HL-60 (cell line): ENCODE data around the gene ATXN2L.

Experiments used
- GABPA ChIP-seq: IDR thresholded peaks from 2 replicates; pipeline ENCODE4 v1.6.1; 2012; ENCODE audit warnings: low read depth
- POLR2AphosphoS5 ChIP-seq: IDR thresholded peaks from 2 replicates; pipeline ENCODE4 v1.6.1; 2012; ENCODE audit warnings: low read depth
- SPI1 ChIP-seq: IDR thresholded peaks from 2 replicates; pipeline ENCODE4 v1.6.1; 2012; ENCODE audit warnings: low read depth, mild to moderate bottlenecking, borderline replicate concordance
- TF ChIP-seq, protein P1 (sequence below): IDR thresholded peaks from one replicate; pipeline ENCODE4 v1.5.1; 2011; ENCODE audit warnings: low read length, control low read depth, inconsistent platforms; ENCODE audit not compliant: insufficient read depth
- TF ChIP-seq, protein P2 (sequence below): IDR thresholded peaks from 2 replicates; pipeline ENCODE4 v1.6.1; 2012; ENCODE audit warnings: low read depth; ENCODE audit not compliant: insufficient replicate concordance

DNA sequence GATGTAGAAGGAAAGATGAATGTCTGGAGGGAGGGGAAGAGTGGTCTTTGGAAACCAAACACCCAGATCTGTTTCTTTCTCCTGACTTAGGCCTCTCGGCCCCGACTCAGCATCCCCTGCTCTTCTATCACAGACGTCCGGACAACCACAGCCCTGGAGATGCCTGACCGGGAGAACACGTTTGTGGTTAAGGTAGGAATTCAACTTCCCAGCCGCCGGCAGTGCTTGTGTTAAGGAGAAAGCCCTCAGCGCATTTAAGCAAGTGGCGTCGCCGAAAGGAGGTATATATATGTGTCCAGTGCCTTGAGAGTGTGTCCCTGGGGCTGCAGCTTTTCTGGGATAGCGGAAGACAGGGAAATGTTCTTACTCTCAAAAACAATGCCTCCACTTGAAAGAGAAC, 44.4 kb downstream of the ATXN2L start:
- TF ChIP-seq, protein P1, sequence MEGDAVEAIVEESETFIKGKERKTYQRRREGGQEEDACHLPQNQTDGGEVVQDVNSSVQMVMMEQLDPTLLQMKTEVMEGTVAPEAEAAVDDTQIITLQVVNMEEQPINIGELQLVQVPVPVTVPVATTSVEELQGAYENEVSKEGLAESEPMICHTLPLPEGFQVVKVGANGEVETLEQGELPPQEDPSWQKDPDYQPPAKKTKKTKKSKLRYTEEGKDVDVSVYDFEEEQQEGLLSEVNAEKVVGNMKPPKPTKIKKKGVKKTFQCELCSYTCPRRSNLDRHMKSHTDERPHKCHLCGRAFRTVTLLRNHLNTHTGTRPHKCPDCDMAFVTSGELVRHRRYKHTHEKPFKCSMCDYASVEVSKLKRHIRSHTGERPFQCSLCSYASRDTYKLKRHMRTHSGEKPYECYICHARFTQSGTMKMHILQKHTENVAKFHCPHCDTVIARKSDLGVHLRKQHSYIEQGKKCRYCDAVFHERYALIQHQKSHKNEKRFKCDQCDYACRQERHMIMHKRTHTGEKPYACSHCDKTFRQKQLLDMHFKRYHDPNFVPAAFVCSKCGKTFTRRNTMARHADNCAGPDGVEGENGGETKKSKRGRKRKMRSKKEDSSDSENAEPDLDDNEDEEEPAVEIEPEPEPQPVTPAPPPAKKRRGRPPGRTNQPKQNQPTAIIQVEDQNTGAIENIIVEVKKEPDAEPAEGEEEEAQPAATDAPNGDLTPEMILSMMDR: no peak
- TF ChIP-seq POLR2AphosphoS5 (no peak), GABPA (no peak), SPI1 (no peak)
- TF ChIP-seq, protein P2, sequence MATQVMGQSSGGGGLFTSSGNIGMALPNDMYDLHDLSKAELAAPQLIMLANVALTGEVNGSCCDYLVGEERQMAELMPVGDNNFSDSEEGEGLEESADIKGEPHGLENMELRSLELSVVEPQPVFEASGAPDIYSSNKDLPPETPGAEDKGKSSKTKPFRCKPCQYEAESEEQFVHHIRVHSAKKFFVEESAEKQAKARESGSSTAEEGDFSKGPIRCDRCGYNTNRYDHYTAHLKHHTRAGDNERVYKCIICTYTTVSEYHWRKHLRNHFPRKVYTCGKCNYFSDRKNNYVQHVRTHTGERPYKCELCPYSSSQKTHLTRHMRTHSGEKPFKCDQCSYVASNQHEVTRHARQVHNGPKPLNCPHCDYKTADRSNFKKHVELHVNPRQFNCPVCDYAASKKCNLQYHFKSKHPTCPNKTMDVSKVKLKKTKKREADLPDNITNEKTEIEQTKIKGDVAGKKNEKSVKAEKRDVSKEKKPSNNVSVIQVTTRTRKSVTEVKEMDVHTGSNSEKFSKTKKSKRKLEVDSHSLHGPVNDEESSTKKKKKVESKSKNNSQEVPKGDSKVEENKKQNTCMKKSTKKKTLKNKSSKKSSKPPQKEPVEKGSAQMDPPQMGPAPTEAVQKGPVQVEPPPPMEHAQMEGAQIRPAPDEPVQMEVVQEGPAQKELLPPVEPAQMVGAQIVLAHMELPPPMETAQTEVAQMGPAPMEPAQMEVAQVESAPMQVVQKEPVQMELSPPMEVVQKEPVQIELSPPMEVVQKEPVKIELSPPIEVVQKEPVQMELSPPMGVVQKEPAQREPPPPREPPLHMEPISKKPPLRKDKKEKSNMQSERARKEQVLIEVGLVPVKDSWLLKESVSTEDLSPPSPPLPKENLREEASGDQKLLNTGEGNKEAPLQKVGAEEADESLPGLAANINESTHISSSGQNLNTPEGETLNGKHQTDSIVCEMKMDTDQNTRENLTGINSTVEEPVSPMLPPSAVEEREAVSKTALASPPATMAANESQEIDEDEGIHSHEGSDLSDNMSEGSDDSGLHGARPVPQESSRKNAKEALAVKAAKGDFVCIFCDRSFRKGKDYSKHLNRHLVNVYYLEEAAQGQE: no peak
